CD1c-positive myeloid dendritic cell (primary cell): ENCODE results near the gene BMF.

Experiments
- DNase-seq: peaks from one replicate; pipeline ENCODE4 v3.0.0-alpha.2; 2016; ENCODE audit errors: extremely low spot score

BMF gene

DNA sequence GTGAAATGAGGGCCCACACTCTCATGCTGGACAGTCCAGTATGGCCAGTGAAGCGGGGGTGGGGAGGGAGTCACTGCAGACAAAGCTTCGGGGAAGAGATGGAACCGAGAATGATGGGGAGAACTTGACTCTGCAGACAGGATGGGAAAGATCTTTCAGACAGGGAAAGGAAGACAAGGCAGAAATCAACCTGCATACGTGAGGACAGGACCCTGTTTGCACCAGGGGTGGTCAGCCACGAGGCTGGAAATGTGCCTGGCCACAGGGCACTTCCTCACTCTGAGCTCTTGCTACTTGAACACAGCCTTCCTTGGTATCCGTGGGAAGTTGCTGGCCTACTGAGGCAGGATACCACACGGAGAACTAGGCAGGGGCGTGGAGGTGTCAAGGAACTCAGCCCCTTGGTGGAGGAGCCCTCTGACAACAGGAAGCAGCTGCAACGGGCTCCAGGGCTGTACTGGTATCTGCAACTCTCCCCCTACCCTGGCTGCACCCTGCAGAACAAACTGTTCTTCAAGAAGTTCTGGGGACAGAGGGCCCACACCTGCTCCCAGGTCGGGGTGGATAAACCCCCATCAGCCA is 60.4 kb downstream of the BMF start:
- DNase-seq = peak; percentile 58

DNA sequence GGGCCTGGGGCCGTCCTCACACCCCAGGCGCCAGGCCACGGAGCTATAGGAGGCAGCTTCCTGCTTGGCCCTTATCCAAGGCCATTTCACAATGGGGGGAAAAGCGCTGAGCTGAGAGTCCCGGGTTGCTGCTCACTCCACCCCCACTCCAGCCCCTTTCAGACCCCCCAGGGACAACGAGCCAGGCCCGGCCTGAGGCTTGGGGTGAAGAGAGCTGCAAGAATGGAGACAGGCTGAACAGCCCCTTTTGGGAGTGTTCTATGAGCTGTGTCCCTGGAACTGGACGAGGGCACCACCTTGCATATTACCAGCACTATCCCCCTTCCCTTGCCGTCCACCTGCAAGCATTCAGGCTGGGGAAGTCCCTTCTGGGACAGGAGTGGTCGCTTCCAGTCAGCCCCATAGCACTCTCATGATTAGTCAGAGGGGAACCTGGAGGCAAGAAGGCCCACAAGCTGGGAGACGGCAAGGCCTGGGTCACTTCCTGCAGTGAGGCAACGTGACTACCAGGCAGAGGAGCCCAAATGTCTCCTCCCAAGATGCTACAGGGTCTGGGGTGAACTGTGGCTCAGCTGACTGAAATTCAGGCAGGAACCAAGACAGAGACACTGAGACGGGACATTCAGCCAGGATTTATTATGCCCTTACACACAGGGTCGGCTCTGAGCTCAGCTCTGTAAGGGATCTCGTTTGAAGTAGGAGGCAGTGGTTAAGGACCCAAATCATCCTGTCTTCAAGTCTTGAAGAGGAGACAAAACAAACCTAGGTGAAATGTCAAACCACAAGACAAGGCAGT is 61.1 kb downstream of the BMF start:
- peak; percentile 89 for DNase-seq

DNA sequence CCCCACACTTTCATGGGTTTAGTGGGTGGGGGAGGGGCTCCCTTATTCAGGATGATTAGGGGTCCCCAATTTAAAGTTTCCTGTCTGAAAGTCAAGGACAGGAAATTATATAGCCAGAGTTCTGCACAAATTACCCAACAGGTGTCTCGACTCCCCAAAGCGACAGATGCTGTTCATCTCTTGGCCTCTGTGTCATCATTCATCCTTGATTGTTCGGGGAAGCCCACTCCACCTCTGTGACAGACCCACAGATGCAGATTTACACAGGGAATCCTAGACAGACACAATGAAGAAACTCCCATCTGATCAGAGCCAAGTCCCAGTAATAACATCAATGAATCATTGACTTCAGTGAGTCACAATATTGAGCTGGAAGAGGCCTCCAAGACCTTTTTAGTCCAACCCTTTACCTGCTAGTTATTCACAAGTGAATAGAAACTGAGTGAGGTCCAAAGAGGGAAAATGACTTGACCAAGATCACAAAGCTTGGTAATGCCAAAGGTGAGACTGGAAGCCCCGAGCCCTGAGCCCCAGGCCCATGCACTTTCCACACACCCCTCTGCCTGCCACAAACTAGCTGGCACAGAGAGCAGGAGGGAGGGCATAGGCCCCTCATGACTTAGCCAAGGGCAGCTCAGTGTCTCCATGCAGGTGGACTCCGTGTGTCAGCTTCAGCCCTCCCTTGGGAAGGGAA is 61.8 kb downstream of the BMF start:
- DNase-seq = no peak

DNA sequence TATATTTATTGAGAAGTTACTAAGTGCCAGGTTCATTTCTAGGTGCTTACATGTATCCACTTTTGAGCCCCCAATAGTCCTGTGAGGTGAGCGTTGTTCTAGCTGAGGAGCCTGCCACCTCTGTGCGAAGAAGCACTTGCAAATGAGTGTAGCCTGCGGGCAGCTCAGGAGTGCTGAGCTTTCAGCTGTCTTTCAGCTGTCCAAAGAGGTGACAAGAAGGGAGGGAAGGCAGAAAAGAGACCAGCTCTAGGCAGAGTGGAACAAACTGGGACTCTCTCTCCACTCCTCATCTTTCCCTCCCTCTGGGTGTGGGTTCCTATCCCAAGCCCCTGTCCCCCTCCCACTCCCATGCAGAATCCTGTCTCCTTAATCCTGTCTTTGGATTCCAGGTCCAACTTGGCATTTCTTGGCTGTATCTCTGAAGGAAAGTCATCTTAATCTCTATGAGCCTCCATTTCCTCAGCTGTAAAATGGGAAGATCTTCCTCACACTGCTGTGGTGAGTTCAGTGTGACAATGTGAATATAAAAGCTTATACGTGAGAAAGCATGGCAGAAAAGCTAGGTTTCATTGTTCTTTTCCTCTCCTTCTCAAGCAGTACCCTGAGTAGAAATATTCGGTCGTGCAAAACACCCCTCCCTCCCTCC is 63.0 kb downstream of the BMF start:
- no peak for DNase-seq

DNA sequence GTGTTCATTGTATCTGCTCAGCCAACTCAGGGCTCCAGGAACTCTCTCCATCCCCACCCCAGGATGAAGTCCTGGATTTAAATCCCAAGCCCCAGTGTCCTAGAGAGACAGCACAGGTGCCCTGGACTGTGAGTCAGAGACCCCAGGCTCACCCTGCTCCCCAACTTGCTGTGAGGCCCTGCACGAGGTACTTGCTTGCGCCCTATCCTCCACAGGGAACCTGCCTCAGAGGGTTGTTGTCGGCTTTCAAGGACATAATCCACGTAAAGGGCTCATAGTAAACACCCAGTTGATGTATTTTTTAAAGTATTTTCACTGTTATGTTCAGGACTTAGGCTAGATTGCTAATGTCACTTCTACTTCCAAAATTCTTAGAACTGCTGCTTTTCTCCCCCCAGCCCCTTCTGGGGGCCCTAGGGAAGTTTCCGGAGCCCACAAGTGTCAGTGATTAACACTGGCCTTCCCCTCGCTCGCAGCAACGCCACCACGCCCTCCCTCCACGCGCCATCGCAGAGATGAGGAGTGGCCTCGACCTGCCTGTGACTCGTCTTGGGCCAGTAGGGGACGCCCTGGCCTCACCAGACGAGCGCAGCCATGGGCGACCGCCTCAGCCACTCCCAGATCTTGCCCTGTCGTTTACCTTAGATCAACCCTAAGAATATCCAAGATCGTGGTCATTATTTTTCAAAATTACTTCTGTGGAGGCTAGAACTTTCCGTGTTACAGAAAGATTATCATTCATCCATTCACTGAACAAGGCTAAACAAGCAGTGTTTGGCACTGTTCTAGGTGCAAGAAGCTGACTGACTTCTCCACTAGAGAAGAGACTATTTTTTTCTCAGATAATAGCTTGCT is 63.7 kb downstream of the BMF start:
- peak; percentile 87 for DNase-seq

DNA sequence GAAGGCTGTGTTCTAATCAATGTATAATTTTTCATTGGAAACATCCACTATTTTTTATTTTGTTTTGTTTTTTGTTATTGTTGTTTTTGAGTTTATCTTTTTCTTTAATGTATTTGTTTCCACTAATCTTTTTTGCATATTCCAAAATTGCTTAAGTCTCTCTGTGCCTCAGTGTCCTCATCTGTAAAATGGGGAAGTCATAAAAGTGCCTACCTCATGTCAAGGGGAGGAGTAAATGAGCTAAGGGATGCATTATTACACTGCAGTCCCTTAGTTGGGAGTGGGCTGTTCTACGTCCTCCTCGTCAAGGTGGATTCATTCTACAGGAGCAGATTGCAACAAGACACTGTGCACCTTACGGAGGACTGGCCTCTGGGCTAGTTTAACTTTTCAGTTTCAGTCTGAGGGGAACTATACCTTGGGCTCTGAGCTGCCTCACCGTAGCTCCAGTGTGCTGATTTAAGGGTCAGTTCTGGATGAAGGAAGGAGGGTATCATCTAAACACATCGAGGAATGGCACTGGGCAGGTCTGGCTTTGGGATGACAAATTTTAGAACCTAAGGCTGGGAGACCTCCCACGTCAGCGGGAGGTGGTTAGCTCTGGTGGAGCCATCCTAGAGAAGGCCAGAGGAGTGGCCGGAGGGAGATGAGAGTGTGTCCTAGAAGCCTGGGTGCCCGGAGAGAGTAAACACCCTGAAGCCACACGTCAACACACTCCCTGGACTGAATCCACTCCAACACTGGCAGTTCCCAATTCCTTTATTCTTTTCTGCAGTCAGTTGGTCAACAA is 64.6 kb downstream of the BMF start:
- no peak for DNase-seq

DNA sequence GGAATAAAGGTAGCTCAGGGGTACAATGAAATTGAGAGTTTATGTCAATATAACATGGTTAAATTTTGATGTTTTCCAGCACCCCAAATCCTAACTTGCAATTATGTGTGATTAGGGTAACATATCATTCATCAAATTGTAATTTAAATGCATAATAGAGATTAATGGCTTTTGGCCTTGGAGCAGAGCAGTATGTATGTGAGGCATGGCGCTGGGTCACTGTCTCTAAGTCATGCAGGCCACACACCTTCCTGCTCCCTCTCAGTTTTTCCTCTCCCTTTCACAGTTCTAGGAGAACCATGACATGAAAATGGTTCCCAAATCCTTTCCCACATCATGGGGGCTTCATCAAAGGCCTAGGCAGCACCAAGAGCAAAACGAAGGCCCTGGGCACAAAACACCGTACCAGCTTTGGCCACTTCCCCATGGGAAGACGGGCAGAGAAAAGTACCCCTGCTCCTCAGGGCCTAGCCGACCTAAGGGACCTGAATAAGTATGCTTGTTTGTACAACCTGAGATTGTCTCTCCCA is 65.8 kb downstream of the BMF start:
- DNase-seq = no peak

DNA sequence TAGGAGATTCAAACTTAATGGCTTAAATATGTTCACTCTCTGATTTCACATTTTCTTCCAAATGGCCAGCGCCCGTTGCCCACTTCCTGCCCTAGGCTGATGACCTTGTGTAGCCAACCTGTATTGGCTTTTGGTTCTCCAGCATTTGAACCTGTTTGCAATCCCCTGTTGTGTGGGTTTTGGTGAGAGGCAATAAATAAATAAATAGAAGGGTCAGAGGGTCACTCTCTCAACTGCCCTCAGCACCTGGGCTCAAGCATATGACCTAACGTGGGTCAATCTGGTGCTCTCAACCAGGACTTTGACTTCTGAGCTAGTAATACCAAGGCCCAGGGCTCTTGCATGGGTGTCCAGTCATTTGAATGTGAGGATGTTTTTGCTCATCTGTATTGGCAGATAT is 67.9 kb downstream of the BMF start:
- DNase-seq = no peak

DNA sequence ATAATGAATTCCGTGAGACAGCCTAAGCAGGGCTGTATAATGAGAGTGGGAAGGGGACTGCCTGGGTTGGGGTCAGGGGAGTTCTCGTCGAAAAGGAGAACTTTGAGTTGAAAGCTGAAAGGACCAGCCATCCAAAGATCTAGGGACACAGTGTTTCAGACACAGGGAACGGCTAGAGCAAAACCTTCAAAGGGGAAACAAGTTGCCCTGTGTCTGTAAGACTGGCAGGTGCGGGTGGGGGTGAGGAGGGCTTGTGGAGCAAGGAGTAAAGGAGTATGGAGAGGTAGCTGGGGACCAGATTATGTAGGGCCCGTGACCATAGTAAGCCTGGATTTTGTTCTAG is 68.4 kb downstream of the BMF start:
- no peak for DNase-seq

DNA sequence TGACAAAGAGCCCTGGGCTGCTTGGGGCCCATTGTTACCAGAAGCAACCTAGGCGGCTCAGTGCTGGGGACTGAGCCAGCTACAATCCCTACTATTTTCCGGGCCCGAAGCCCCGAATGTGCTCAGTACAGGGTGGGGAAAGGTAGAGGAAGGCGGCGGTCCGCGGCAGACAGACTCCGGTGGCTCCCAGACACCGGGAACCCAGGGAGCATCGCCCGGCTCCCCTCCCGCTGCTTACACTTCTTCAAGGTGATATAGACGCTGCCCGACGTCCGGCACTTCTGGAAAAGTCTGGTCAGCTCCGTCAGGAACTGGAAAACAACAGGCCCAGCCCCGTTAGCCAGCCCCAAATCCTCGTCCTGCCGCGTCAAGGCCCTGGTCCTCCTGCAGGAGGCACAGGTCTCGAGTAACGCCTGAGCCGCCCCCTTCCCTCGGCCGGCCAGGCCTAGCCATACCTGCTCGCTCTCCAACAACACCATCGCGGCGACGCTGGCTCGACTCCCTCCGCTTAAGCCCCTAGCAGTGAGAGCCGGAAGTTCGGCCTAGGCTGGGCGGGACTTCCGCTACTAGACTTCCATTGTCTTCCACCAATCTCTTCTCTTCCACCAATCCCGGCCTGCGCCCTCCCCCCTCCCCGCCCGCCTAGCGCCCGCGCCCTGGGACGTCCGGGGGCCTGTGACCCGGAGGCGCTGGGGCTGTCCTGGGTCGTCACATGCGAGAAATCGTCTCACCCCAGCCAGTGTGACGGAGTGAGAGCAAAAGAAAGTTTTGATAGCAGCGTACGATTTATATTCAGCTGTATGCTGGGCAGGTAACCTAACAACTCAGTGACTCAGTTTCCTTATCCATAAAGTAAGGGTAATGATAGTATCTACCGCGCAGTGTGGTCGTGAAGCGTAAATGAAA is 69.8 kb downstream of the BMF start, which contains the start of gene SRP14:
Gene SRP14, minus strand, starts transcription at position 544 of the 906 bp plus-strand sequence. Its CDS starts 65 bp downstream, at position 479.
- peak; percentile 93 for DNase-seq

DNA sequence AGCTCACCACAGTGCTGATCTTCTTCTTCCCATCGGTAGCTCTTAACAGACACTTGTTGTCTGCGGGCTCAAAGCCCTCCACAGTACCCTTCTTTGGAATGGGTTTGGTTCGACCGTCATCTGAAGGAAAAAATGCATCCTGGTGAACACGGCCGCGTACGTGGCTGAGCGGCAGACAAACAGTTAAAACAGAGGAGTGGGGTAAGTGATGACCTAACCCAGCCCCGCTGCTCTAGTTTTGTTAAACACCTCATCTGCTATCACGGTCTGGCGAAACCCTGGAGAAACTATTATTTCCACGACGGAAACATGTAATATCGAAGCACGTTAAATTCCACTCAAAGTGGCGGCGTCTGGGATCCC is 70.4 kb downstream of the BMF start:
- DNase-seq = no peak
